Liver (tissue), 9 donors: ENCODE measurements around the gene SOST. TPM values are rescaled to one million over a fixed set of nuclear protein-coding genes. Genes with fewer than 3 reads are reported as not detected.

Experiments used
- DNase-seq: peaks from one replicate; pipeline ENCODE4 v3.0.0-alpha.2; 2017; ENCODE audit warnings: low spot score
- H3K27ac ChIP-seq, 2 donors: one replicate each; pipeline ENCODE4 v1.7.0; 2013; ENCODE audit warnings: inconsistent platforms in 2 of 2, low read length in 2 of 2, control low read depth in 1 of 2, low read depth in 1 of 2, mild to moderate bottlenecking in 1 of 2
- H3K27me3 ChIP-seq, 4 donors: one replicate each; pipeline versions ENCODE4 v1.6.1 to v1.7.0; 2013; ENCODE audit warnings: low read length in 3 of 4, inconsistent platforms in 1 of 4, mild to moderate bottlenecking in 1 of 4, moderate library complexity in 1 of 4; ENCODE audit not compliant: control insufficient read depth in 4 of 4, insufficient read depth in 4 of 4
- H3K36me3 ChIP-seq, 4 donors: one replicate each; pipeline versions ENCODE4 v1.6.1 to v1.7.0; 2013; ENCODE audit warnings: low read length in 3 of 4, mild to moderate bottlenecking in 3 of 4, low read depth in 1 of 4, moderate library complexity in 1 of 4; ENCODE audit not compliant: control insufficient read depth in 4 of 4, insufficient read depth in 3 of 4
- H3K4me1 ChIP-seq, 4 donors: one replicate each; pipeline versions ENCODE4 v1.6.1 to v1.7.0; 2013; ENCODE audit warnings: low read length in 3 of 4, mild to moderate bottlenecking in 3 of 4, moderate library complexity in 1 of 4; ENCODE audit not compliant: control insufficient read depth in 4 of 4, insufficient read depth in 4 of 4
- H3K4me3 ChIP-seq, 3 donors: one replicate each; pipeline versions ENCODE4 v1.6.1 to v1.7.0; 2013; ENCODE audit warnings: low read length in 3 of 3, control low read depth in 1 of 3, low read depth in 1 of 3, mild to moderate bottlenecking in 1 of 3
- H3K9ac ChIP-seq, 2 donors: one replicate each; pipeline ENCODE4 v1.7.0; 2013; ENCODE audit warnings: low read length in 2 of 2, mild to moderate bottlenecking in 2 of 2, moderate library complexity in 2 of 2, control low read depth in 1 of 2, low read depth in 1 of 2
- H3K9me3 ChIP-seq, 4 donors: one replicate each; pipeline versions ENCODE4 v1.6.1 to v1.7.0; 2013; ENCODE audit warnings: low read length in 3 of 4; ENCODE audit not compliant: control insufficient read depth in 4 of 4
- ATF3 ChIP-seq: IDR thresholded peaks from 2 replicates; pipeline ENCODE4 v1.6.1; 2016; ENCODE audit warnings: antibody characterized with exemption
- EGR1 ChIP-seq, 2 donors: IDR thresholded peaks; 2 replicates each; pipeline ENCODE4 v1.6.1; 2016 to 2018; ENCODE audit warnings: antibody characterized with exemption in 2 of 2, low read depth in 2 of 2
- FOXA1 ChIP-seq: IDR thresholded peaks from 2 replicates; pipeline ENCODE4 v1.6.1; 2016; ENCODE audit warnings: antibody characterized with exemption
- FOXA2 ChIP-seq: IDR thresholded peaks from 2 replicates; pipeline ENCODE4 v1.6.1; 2016; ENCODE audit warnings: antibody characterized with exemption
- GABPA ChIP-seq, 2 donors: IDR thresholded peaks in 1 of 2; conservative IDR thresholded peaks in 1 of 2; 2 replicates each; pipeline ENCODE4 v1.6.1; 2016; ENCODE audit warnings: antibody characterized with exemption in 2 of 2, mild to moderate bottlenecking in 1 of 2, moderate library complexity in 1 of 2
- HNF4A ChIP-seq, 2 donors: conservative IDR thresholded peaks; 2 replicates each; pipeline ENCODE4 v1.6.1; 2016; ENCODE audit warnings: antibody characterized with exemption in 2 of 2, mild to moderate bottlenecking in 2 of 2
- HNF4G ChIP-seq: IDR thresholded peaks from 2 replicates; pipeline ENCODE4 v1.6.1; 2016; ENCODE audit warnings: antibody characterized with exemption
- JUND ChIP-seq, 2 donors: IDR thresholded peaks; 2 replicates each; pipeline ENCODE4 v1.6.1; 2016; ENCODE audit warnings: antibody characterized with exemption in 2 of 2
- NR2F2 ChIP-seq: IDR thresholded peaks from 2 replicates; pipeline ENCODE4 v1.6.1; 2016; ENCODE audit warnings: antibody characterized with exemption
- RAD21 ChIP-seq, 2 donors: IDR thresholded peaks; 2 replicates each; pipeline ENCODE4 v1.6.1; 2016; ENCODE audit warnings: antibody characterized with exemption in 2 of 2, mild to moderate bottlenecking in 2 of 2
- RXRA ChIP-seq, 2 donors: IDR thresholded peaks; 2 replicates each; pipeline ENCODE4 v1.6.1; 2017 to 2018; ENCODE audit warnings: antibody characterized with exemption in 2 of 2, mild to moderate bottlenecking in 1 of 2
- SP1 ChIP-seq: IDR thresholded peaks from 2 replicates; pipeline ENCODE4 v1.6.1; 2018; ENCODE audit warnings: antibody characterized with exemption, mild to moderate bottlenecking
- TAF1 ChIP-seq: conservative IDR thresholded peaks from 2 replicates; pipeline ENCODE4 v1.6.1; 2016; ENCODE audit warnings: antibody characterized with exemption, mild to moderate bottlenecking
- YY1 ChIP-seq: IDR thresholded peaks from 2 replicates; pipeline ENCODE4 v1.6.1; 2016; ENCODE audit warnings: antibody characterized with exemption, mild to moderate bottlenecking
- ZBTB33 ChIP-seq: IDR thresholded peaks from 2 replicates; pipeline ENCODE4 v1.6.1; 2016; ENCODE audit warnings: antibody characterized with exemption
- WGBS: extraction: QIAGEN DNeasy Blood & Tissue Kit; methylation state at CpG from one replicate; pipeline ENCODE4 v1.1.7; 2013; 5-methylcytosine and 5-hydroxymethylcytosine counted together
- polyA plus RNA-seq, 2 donors: library from polyadenylated mRNA; stranded (reverse) in 1 of 2; unstranded in 1 of 2; fragments of 200-250 nt in 1 of 2; fragments of >200 nt in 1 of 2; fragmentation: Nextera tagmentation in 1 of 2; extraction: Ambion mirVana in 1 of 2; gene quantifications; one replicate each; pipeline versions ENCODE4 v1.2.1 to v1.2.3, GENCODE V29; 2013 to 2015
- total RNA-seq, 2 donors: library from RNA; depleted of rRNA; stranded (reverse); fragments of >200 nt; gene quantifications; one replicate each; pipeline ENCODE4 v1.2.3, GENCODE V29; 2014
- TF ChIP-seq, protein P1 (sequence below): IDR thresholded peaks from 2 replicates; pipeline ENCODE4 v1.6.1; 2016; ENCODE audit warnings: antibody characterized with exemption
- TF ChIP-seq, protein P2 (sequence below): fragments of 150-350 bp; IDR thresholded peaks from 2 replicates; pipeline ENCODE4 v1.5.1; 2017; ENCODE audit warnings: improper control_type of control experiment, low read depth, low read length; ENCODE audit not compliant: missing input control
- donor health status: healthy.
- donor health status: healthy.
- donor health status: healthy.
- donor health status: healthy.
- donor health status: healthy.

The SOST gene
- total and polyA plus RNA-seq, 4 donors = not detected

DNA sequence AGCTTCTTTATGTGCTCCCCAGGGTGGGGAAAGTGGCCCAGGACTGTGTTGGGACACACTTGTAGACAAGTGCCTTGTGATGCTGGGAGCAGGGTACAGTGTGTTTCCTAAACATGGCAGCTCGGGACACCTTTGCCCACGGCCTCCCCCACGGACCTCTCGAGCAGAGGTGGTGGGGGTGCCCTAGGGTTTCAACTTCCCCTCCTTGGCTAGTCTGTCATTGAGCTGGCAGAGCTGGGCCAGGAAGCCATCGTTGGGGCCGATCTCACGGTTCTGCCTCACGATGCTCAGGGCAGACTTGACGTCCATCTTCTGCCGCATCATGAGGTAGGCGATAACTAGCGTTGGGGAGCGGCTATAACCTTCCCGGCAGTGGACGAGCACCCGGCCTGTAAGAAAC is 10.8 kb upstream of the SOST start (continued):
- TF ChIP-seq ZBTB33 = no peak
- no peak for TF ChIP-seq JUND (IDR thresholded peaks at IDR 0.05)
- TF ChIP-seq FOXA2 = no peak
- TF ChIP-seq TAF1 = no peak

- Histone ChIP-seq H3K27ac (no peak overlapping the region), H3K9me3 (no peaks in the 10 kb centered on the region), H3K4me1 (peaks cover 12 to 49% (median 30%) of the 10 kb centered on the region in 4 donors), H3K27me3 (no peaks in the 10 kb centered on the region), H3K9ac (no peak overlapping the region), H3K36me3 (peaks cover 0 to 38% (median 24%) of the 10 kb centered on the region in 4 donors), H3K4me3 (no peak overlapping the region)
- no peak for DNase-seq
- 92% methylated on average over 7 of the region's 7 CpGs for WGBS
- TF ChIP-seq RXRA (IDR thresholded peaks at IDR 0.05) (no peak), NR2F2 (no peak), TAF1 (no peak), FOXA1 (no peak), JUND (IDR thresholded peaks at IDR 0.05) (no peak), EGR1 (IDR thresholded peaks at IDR 0.05; ENCODE audit: low read depth in 2 of 2) (no peak), ZBTB33 (no peak), HNF4A (conservative IDR thresholded peaks at IDR 0.05) (no peak), ATF3 (no peak), SP1 (no peak)
- TF ChIP-seq, protein P1, sequence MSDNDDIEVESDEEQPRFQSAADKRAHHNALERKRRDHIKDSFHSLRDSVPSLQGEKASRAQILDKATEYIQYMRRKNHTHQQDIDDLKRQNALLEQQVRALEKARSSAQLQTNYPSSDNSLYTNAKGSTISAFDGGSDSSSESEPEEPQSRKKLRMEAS = no peak
These were observed 10.4 kb upstream of the SOST start for GRCh38 chr17:43768943-43769342.

DNA sequence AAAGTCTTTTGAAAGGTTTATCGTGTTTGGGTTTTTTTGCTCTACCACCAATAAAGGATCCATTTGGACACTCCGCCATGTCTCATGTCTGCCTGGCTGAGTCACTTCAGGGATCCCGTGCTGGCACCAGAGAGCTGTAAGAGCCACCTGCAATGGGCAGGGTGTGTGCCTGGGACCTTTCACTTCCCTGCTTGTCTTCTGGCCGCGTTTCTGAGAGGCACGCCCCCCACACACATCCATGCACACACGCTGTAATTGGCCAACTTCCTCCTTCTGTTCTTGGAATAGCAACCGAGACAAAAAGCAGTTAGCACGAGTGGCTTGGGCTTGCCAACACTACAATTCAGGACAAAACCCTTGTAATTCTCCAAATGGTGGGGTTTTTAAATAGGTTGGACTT is 9.8 kb upstream of the SOST start:
- WGBS = 63% methylated on average over 9 of the region's 9 CpGs
- peaks cover 0 to 38% (median 24%) of the 10 kb centered on the region in 4 donors for H3K36me3 ChIP-seq
- H3K27me3 ChIP-seq = no peaks in the 10 kb centered on the region
- no peaks in the 10 kb centered on the region for H3K9me3 ChIP-seq
- DNase-seq = no peak
- no peak overlapping the region for H3K9ac ChIP-seq
- H3K27ac ChIP-seq = no peak overlapping the region
- H3K4me3 ChIP-seq = no peak overlapping the region
- peaks cover 12 to 44% (median 27%) of the 10 kb centered on the region in 4 donors for H3K4me1 ChIP-seq
- TF ChIP-seq SP1 (no peak), HNF4G (no peak), YY1 (no peak), RXRA (IDR thresholded peaks at IDR 0.05) (no peak), FOXA2 (no peak), TAF1 (no peak), GABPA (IDR thresholded peaks at IDR 0.05 in 1 of 2, conservative IDR thresholded peaks at IDR 0.05 in 1 of 2) (no peak), ATF3 (no peak), NR2F2 (no peak), RAD21 (IDR thresholded peaks at IDR 0.05) (no peak), FOXA1 (no peak), HNF4A (conservative IDR thresholded peaks at IDR 0.05) (no peak), EGR1 (IDR thresholded peaks at IDR 0.05; ENCODE audit: low read depth in 2 of 2) (no peak), ZBTB33 (no peak), JUND (IDR thresholded peaks at IDR 0.05) (no peak)
- TF ChIP-seq, protein P2, sequence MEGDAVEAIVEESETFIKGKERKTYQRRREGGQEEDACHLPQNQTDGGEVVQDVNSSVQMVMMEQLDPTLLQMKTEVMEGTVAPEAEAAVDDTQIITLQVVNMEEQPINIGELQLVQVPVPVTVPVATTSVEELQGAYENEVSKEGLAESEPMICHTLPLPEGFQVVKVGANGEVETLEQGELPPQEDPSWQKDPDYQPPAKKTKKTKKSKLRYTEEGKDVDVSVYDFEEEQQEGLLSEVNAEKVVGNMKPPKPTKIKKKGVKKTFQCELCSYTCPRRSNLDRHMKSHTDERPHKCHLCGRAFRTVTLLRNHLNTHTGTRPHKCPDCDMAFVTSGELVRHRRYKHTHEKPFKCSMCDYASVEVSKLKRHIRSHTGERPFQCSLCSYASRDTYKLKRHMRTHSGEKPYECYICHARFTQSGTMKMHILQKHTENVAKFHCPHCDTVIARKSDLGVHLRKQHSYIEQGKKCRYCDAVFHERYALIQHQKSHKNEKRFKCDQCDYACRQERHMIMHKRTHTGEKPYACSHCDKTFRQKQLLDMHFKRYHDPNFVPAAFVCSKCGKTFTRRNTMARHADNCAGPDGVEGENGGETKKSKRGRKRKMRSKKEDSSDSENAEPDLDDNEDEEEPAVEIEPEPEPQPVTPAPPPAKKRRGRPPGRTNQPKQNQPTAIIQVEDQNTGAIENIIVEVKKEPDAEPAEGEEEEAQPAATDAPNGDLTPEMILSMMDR = no peak
